Brain pericyte (primary cell): Measurements from ENCODE around the gene DHH.
"Not testable (repeated sequence)": the region's sequence is repeated elsewhere in the genome, so short reads cannot be mapped to it uniquely, and the experiment has no call there.

ENCODE experiments used
- DNase-seq: peaks from one replicate; pipeline ENCODE4 v3.0.0-alpha.2; 2012; ENCODE audit warnings: low read depth, low spot score

The DHH gene

DNA sequence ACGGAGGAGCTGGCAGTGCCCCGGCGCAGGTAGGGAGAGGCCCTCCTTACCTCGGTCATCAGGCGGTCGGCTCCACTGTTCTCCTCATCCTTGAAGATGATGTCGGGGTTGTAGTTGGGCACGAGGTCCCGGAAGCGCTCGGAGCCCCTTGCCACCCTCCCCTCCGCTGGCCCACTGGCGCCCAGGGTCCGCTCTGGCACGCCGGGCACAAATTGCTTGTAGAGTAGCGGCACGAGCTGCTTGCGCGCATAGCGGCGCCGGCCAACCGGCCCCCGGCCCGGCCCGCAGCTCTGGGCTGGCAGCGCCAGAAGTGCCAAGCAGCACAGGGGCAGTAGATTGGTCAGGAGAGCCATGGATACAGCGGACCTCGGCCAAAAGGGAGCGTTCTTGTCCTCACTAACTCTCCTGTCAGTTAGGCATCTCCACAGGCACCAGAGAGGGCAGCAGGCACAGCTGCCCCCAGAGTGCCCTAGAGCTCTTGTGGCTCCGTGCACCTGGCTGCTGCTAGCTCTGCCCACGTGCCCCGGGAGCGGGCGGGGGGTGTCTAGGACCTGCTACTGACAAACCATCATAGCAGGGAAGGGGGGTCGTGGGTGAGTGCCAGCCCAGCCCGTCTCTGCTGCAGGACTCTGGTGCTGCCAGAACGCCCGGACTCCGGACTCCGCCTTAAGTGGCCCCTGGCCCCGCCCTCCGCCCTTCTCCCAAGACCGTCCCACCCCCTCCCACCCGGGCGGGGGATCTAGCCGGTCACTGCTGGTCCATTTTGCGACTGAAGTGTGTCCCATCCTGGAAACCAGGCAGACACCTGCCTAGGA, at the start of gene DHH:
TSS of gene DHH (minus strand) at position 642 of the 815 bp plus-strand sequence. CDS start at position 353, 289 bp downstream.
- DNase-seq: no peak

- DNase-seq: no peak
These were observed 49.8 kb upstream of the DHH start for GRCh38 chr12:49144384-49144783.

GRCh38 chr12:49138999-49139398, 44.4 kb upstream of the DHH start:
- no peak for DNase-seq

- DNase-seq: no peak
These were observed 44.0 kb upstream of the DHH start for GRCh38 chr12:49138587-49138986.

DNA sequence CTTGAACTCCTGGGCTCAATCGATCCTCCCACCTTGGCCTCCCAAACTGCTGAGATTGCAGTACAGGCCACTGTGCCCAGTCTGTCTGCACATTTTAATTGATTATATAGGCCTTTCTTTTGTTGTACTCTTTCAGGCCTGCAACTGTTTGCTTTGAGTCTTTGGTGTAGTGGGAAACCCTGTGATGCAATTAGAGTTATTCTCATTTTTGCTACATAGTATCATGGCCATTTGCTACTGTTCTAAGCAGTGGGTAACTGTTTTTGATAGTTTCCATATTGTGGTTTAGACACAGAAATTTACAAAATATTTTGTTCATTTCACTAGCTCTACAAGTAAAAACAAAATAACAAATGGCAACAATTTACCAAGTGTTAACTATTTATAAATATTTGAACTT, 42.9 kb upstream of the DHH start:
- DNase-seq: no peak

DNA sequence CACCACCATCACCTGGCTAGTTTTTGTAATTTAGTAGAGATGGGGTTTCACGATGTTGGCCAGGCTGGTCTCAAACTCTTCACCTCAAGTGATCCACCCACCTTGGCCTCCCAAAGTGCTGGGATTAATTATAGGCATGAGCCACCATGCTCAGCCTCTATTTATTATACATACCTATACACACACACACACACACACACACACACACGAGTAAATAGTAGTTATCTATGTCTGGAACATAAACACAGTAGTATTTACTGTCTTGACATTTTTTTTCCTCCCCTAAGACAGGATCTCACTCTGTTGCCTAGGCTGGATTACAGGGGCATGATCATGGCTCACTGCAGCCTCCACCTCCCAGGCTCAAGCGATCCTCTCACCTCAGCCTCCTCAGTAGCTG, 42.4 kb upstream of the DHH start:
- not testable (repeated sequence) for DNase-seq

DNA sequence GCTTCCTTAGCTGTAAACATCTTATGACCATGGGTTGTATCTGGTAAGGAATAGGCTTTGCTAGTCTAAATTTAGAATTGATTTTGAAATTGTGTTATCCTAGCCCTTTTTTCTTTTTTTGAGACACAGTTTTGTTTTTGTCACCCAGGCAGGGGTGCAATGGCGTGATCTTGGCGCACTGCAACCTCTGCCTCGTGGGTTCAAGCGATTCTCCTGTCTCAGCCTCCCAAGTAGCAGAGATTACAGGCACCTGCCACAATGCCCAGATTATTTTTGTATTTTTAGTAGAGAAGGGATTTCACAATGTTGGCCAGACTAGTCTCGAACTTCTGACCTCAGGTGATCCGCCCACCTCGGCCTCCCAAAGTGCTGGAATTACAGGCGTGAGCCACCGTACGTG, 39.0 kb upstream of the DHH start:
- no peak for DNase-seq

DNA sequence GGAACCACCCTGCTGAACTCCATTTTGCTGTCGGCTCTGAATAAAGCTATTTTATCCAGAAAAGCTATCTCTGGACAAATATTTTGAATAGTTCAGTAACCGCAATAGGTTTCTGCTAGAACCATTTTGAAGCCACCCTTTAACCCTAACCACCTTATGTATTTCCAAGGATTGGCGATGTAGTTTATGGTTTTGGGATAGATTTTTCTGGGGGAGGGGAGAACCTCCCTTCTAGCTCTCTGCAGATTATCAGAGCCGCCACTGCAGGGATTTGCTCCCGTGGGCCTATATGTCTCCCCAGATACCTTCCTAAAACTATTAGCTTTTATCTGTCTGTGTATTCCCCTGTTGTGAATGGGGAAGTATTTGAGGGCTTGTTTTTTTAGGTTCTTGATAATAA, 38.4 kb upstream of the DHH start:
- DNase-seq: no peak

DNA sequence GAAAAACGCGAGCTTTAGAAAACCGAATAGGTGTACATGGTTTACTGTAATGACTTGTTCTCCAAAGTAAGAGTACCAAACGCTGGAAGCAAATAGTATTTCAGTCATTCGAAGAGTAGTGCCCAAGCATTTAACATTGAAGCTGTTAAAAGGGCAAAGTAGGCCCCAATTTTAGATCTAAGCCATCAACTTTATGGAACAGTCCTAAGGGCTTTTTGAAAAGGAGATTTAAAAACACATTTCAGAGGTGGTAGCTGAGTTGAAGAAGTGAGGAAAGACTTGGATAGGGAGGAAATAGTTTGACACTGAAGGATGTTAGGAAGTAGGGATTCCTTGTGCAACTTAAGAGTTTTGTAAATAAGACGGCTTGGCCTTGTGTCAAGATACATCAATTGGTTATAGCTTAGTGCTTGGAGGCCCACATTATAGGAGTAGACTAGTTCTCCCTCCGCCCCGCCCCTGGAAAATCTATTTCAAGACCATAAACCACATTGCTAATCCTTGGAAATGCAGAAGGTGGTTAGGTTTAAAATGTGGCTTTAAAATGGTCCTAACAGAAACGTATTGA, 37.4 kb upstream of the DHH start:
- DNase-seq: peak; percentile 22

GRCh38 chr12:49131051-49131893, 36.7 kb upstream of the DHH start, which contains the start of gene TUBA1B:
Gene TUBA1B, minus strand, starts transcription at chr12:49131395. Its CDS starts 95 bp downstream, at chr12:49131300.
- DNase-seq: peak; percentile 52

GRCh38 chr12:49130151-49131050, 35.8 kb upstream of the DHH start:
- peak; percentile 78 for DNase-seq

- DNase-seq: no peak
These were observed 34.9 kb upstream of the DHH start for GRCh38 chr12:49129332-49130150.

DNA sequence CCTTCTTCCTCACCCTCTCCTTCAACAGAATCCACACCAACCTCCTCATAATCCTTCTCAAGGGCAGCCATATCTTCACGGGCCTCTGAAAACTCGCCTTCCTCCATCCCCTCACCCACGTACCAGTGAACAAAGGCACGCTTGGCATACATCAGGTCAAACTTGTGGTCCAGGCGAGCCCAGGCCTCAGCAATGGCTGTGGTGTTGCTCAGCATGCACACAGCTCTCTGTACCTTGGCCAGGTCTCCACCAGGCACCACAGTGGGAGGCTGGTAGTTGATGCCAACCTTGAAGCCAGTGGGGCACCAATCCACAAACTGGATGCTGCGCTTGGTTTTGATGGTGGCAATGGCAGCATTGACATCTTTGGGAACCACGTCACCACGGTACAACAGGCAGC, 33.4 kb upstream of the DHH start:
- DNase-seq: not testable (repeated sequence)

GRCh38 chr12:49126852-49127763, 32.5 kb upstream of the DHH start:
- DNase-seq: no peak

DNA sequence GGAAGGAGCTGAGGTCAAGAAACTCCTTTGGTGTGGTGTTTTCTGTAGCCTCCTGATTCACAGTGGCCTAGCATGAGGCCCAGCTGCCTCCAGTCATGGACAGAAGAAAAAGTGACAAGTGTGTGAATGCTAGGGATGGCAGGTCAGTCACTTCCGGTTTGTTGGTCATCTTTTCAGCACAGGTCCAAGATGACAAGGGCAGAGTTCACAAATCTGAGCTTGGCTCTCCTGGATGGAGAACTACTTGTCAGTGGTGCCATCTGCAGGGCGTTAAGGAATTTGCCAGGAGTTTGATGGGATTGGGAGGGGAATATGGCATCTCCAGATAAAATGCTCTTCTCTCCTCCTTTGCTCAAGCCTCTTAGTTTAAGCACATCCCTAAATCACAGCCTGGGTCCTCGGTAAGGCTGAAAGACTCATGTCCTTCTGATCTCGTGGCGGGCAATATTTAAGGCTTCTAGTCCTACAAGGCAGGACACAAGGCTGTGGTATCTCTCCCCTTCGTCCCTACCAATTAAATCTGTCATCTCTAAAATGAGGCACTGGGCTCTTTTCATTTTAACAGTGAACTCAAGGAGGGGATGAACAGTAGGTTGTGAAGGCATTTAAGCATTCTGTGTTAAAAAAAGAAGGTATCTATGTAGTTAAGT, 26.6 kb upstream of the DHH start:
- DNase-seq: no peak

- DNase-seq: no peak
These were observed 16.6 kb upstream of the DHH start for GRCh38 chr12:49111206-49111605.

GRCh38 chr12:49110464-49111155, 16.0 kb upstream of the DHH start, which contains the start of gene LMBR1L:
Gene LMBR1L, minus strand, starts transcription at chr12:49110847. Its CDS starts 292 bp downstream, at chr12:49110555.
- DNase-seq: peak; percentile 95
